SJSA1 (cell line): Measurements from ENCODE around the gene ACYP1. TPM values are rescaled to one million over a fixed set of nuclear protein-coding genes. Genes with fewer than 3 reads are reported as not detected.

Source experiments
- DNase-seq, 2 experiments: peaks; one replicate each; pipeline ENCODE4 v3.0.0-alpha.2; 2015 to 2020; ENCODE audit warnings: low spot score in 2 of 2, low read depth in 1 of 2
- H3K27ac ChIP-seq: fragments of 250-450 bp; sonication (Bioruptor Pico); 2 replicates; pipeline ENCODE4 v1.5.1; 2020; ENCODE audit warnings: mild to moderate bottlenecking, moderate library complexity
- H3K27me3 ChIP-seq: fragments of 250-450 bp; sonication (Bioruptor Pico); replicated peaks from 2 replicates; pipeline ENCODE4 v1.5.1; 2020; ENCODE audit warnings: mild to moderate bottlenecking, moderate library complexity
- H3K36me3 ChIP-seq: fragments of 250-450 bp; sonication (Bioruptor Pico); 2 replicates; pipeline ENCODE4 v1.5.1; 2020; ENCODE audit warnings: mild to moderate bottlenecking
- H3K4me1 ChIP-seq: fragments of 250-450 bp; sonication (Bioruptor Pico); replicated peaks from 2 replicates; pipeline ENCODE4 v1.6.1; 2021; ENCODE audit warnings: mild to moderate bottlenecking
- H3K4me3 ChIP-seq: fragments of 250-450 bp; sonication (Bioruptor Pico); 2 replicates; pipeline ENCODE4 v1.5.1; 2020; ENCODE audit warnings: mild to moderate bottlenecking
- H3K9me3 ChIP-seq: fragments of 250-450 bp; sonication (Bioruptor Pico); replicated peaks from 2 replicates; pipeline ENCODE4 v1.5.1; 2020; ENCODE audit warnings: mild to moderate bottlenecking
- total RNA-seq: library from RNA; depleted of rRNA; stranded (reverse); fragments of >200 nt; shearing (Covaris generic); gene quantifications from 2 replicates; pipeline ENCODE4 v1.2.3, GENCODE V29; 2014; rRNA removed

The ACYP1 gene
- total RNA-seq, 1 experiment from 2014 or later, result 29.5 TPM

DNA sequence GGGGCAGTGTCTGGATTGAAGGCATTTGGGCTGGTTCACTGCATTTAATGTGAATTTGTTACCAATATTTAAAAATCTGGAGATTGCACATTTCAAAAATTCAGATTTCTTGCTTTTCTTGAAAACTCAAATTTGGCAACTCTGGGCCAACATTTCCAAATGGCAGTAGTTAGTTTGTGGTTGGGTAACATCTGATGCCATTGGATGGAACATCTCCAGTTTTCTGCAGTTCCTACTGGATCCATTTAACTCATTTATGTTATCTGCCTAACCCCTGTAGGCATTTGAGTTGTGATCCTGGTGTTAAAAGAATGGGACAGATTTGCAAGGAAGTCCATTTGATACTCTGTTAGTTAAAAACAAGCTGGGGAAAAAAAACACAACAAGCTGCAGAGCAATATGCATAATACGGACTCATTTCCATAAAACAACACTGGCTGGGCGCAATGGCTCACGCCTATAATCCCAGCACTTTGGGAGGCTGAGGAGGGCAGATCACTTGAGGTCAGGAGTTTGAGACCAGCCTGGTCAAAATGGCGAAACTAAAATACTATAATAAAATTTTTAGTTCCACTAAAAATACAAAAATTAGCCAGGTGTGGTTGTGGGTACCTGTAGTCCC lies 53.2 kb downstream of the ACYP1 start:
- H3K9me3 ChIP-seq, result no peaks in the 10 kb centered on the region
- H3K4me3 ChIP-seq, result no peak overlapping the region
- no peaks in the 10 kb centered on the region for H3K27me3 ChIP-seq
- no peak for DNase-seq
- no peak overlapping the region for H3K27ac ChIP-seq
- peaks cover 16% of the 10 kb centered on the region for H3K4me1 ChIP-seq
- peaks cover 78% of the 10 kb centered on the region for H3K36me3 ChIP-seq

DNA sequence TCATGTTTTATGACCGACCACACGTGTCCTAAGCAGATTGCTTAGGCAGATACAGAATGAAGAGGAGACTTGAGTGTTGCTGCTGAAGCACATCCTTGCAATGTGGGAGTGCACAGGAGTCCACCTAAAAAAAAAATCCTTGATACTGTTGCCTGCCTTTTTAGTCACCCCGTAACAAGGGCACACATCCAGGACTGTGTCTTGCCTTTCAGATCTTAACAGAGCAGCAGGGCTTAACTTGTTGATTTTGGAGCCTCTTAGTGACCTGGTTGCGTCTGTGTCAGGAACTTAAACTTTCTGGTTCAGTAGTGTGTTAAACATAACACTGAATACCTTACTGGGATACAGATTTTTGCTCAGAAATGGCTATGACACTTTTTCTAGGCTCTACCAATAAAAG lies 54.6 kb downstream of the ACYP1 start:
- Histone ChIP-seq H3K4me1 (peaks cover 16% of the 10 kb centered on the region), H3K4me3 (no peak overlapping the region), H3K36me3 (peaks cover 76% of the 10 kb centered on the region), H3K27me3 (no peaks in the 10 kb centered on the region), H3K9me3 (no peaks in the 10 kb centered on the region), H3K27ac (no peak overlapping the region)
- no peak for DNase-seq

- Histone ChIP-seq H3K4me3 (no peak overlapping the region), H3K9me3 (no peaks in the 10 kb centered on the region), H3K36me3 (peaks cover 59% of the 10 kb centered on the region), H3K4me1 (0 out of 2 replicates have a peak, but pooled peaks cover 7% of the 10 kb centered on the region), H3K27ac (no peak overlapping the region), H3K27me3 (no peaks in the 10 kb centered on the region)
- DNase-seq, result no peak
Observed at GRCh38 chr14:75005357-75005756, 58.5 kb downstream of the ACYP1 start.

- Histone ChIP-seq H3K9me3 (no peaks in the 10 kb centered on the region), H3K4me1 (0 out of 2 replicates have a peak, but pooled peaks cover 7% of the 10 kb centered on the region), H3K36me3 (peaks cover 40% of the 10 kb centered on the region), H3K27me3 (no peaks in the 10 kb centered on the region), H3K4me3 (peak overlapping the region; percentile 63), H3K27ac (no peak overlapping the region; the same call in 1 of the 2 replicates)
- DNase-seq, result peak in 1 of 2 experiments; percentile 3
Observed at GRCh38 chr14:75003250-75004027, 60.4 kb downstream of the ACYP1 start.

Other genes with a start within 250 kb of the ACYP1 start
- not detected in 2 replicates for gene PROX2, start 187.9 kb downstream of the ACYP1 start, total RNA-seq
- 28.4 and 34.9 TPM in 2 replicates for gene DLST, start 182.1 kb downstream of the ACYP1 start, total RNA-seq
- not detected in 2 replicates for gene RPS6KL1, start 140.8 kb downstream of the ACYP1 start, total RNA-seq
- gene PGF, start 108.4 kb downstream of the ACYP1 start, total RNA-seq, result 0.79 and 1.6 TPM in 2 replicates
- gene EIF2B2, start 61.1 kb downstream of the ACYP1 start, total RNA-seq, result 43.5 and 46.5 TPM in 2 replicates
- 10.3 and 20.6 TPM in 2 replicates for gene MLH3, start 12.6 kb downstream of the ACYP1 start, total RNA-seq
- 0.34 and 5.5 TPM in 2 replicates for gene ZC2HC1C, start 5.6 kb upstream of the ACYP1 start, total RNA-seq
- gene NEK9, start 63.0 kb upstream of the ACYP1 start, total RNA-seq, result 15.3 and 26.1 TPM in 2 replicates
- gene TMED10, start 112.6 kb upstream of the ACYP1 start, total RNA-seq, result 155 and 203 TPM in 2 replicates
- gene FOS, start 214.8 kb upstream of the ACYP1 start, total RNA-seq, result 6.6 and 7.9 TPM in 2 replicates